Ishikawa (cell line): ENCODE results near the gene OR9I1.

Experiments used
- CREB1 ChIP-seq: IDR thresholded peaks from 2 replicates; pipeline ENCODE4 v1.6.1; 2012; ENCODE audit warnings: low read depth
- EP300 ChIP-seq: IDR thresholded peaks from 2 replicates; pipeline ENCODE4 v1.6.1; 2012; ENCODE audit warnings: borderline replicate concordance
- RAD21 ChIP-seq: IDR thresholded peaks from 2 replicates; pipeline ENCODE4 v1.6.1; 2012; ENCODE audit warnings: low read depth
- REST ChIP-seq: IDR thresholded peaks from 2 replicates; pipeline ENCODE4 v1.6.1; 2012; ENCODE audit warnings: low read depth, mild to moderate bottlenecking
- YY1 ChIP-seq: IDR thresholded peaks from 2 replicates; pipeline ENCODE4 v1.6.1; 2012; ENCODE audit warnings: low read depth
- ZBTB7A ChIP-seq: IDR thresholded peaks from 2 replicates; pipeline ENCODE4 v1.6.1; 2012; ENCODE audit warnings: low read depth

GRCh38 chr11:58133309-58134076 is 8.2 kb upstream of the OR9I1 start:
- TF ChIP-seq RAD21 (no peak), CREB1 (no peak), YY1 (no peak), REST (no peak), ZBTB7A (no peak), EP300 (no peak)
